Panc1 (cell line): ENCODE results near the gene ADO. TPM values are rescaled to one million over a fixed set of nuclear protein-coding genes. Genes with fewer than 3 reads are reported as not detected.

Source experiments
- ATAC-seq: fragments of 200-7000 bp; cut with Tn5 transposase; 2 replicates; pipeline ENCODE4 v1.9.1; 2020; ENCODE audit warnings: mild to moderate bottlenecking, moderate library complexity
- BruUV-seq: library from RNA; stranded (reverse); fragments of 400-500 nt; replicated peaks from 2 replicates; lab custom pipeline; 2021; lab: Mats Ljungman, UMichigan
- CTCF ChIA-PET: fragments of 300-600 bp; sonication (Branson Sonifier 250); formaldehyde crosslinking; loops from one replicate; lab custom pipeline; 2022; ENCODE audit warnings: antibody characterized with exemption; lab: Charles Lee
- POLR2A ChIA-PET: fragments of 300-600 bp; sonication (Branson Sonifier 250); formaldehyde crosslinking; loops from one replicate; lab custom pipeline; 2022; ENCODE audit warnings: antibody characterized with exemption; lab: Charles Lee
- DNase-seq: peaks from one replicate; pipeline ENCODE4 v3.0.0-alpha.2; 2010; ENCODE audit warnings: low read depth, low spot score
- H3K27ac ChIP-seq: 2 replicates; pipeline ENCODE4 v1.5.1; 2011; ENCODE audit warnings: mild to moderate bottlenecking, low read length, inconsistent platforms
- H3K27me3 ChIP-seq: fragments of 200-500 bp; sonication (Bioruptor generic); 2 replicates; pipeline ENCODE4 v1.6.0; 2014; ENCODE audit warnings: low read length, inconsistent platforms; ENCODE audit not compliant: control insufficient read depth, insufficient read depth
- H3K36me3 ChIP-seq: fragments of 200-500 bp; sonication (Bioruptor generic); 2 replicates; pipeline ENCODE4 v1.5.1; 2014; ENCODE audit warnings: inconsistent platforms, mild to moderate bottlenecking, low read length, moderate library complexity; ENCODE audit not compliant: control insufficient read depth, insufficient read depth
- H3K4me1 ChIP-seq: 2 replicates; pipeline ENCODE4 v1.5.1; 2011; ENCODE audit warnings: inconsistent platforms, mild to moderate bottlenecking, low read length, moderate library complexity; ENCODE audit not compliant: control insufficient read depth, insufficient read depth
- H3K4me3 ChIP-seq, 2 experiments: 2 replicates each; pipeline ENCODE4 v1.5.1; 2011 to 2012; ENCODE audit warnings: low read depth in 2 of 2, low read length in 2 of 2, mild to moderate bottlenecking in 2 of 2, inconsistent platforms in 1 of 2, moderate library complexity in 1 of 2
- H3K9me3 ChIP-seq: fragments of 200-500 bp; sonication (Bioruptor generic); 2 replicates; pipeline ENCODE4 v1.5.1; 2014; ENCODE audit warnings: low read depth, mild to moderate bottlenecking, inconsistent platforms, low read length, moderate library complexity; ENCODE audit not compliant: control insufficient read depth, insufficient read depth
- CTCF ChIP-seq: fragments of 450-650 bp; IDR thresholded peaks from 2 replicates; pipeline ENCODE4 v1.5.1; 2017; ENCODE audit warnings: mild to moderate bottlenecking
- POLR2AphosphoS5 ChIP-seq: IDR thresholded peaks from 2 replicates; pipeline ENCODE4 v1.6.1; 2012; ENCODE audit warnings: mild to moderate bottlenecking, low read depth, low read length, moderate library complexity
- SIN3A ChIP-seq: IDR thresholded peaks from 2 replicates; pipeline ENCODE4 v1.6.1; 2012; ENCODE audit warnings: low read depth, mild to moderate bottlenecking, low read length, moderate library complexity, borderline replicate concordance; ENCODE audit not compliant: insufficient read depth
- TCF7L2 ChIP-seq: IDR thresholded peaks from 2 replicates; pipeline ENCODE4 v1.6.1; 2011; ENCODE audit warnings: mild to moderate bottlenecking, low read depth, low read length, inconsistent platforms
- in situ Hi-C: cut with HindIII; loops from 2 replicates; pipeline ENCODE4 v1.10.0; 2016; ENCODE audit warnings: low sequenced_read_pairs, low pct_unique_long_range_greater_than_20kb
- intact Hi-C: fragments of 100-400 bp; cut with micrococcal nuclease; formaldehyde crosslinking; loops from one replicate; pipeline ENCODE4 v1.10.0; 2022; ENCODE audit not compliant: unreplicated experiment
- total RNA-seq: library from RNA; stranded (reverse); gene quantifications from one replicate; pipeline ENCODE4 v1.2.1, GENCODE V29; 2021; ENCODE audit not compliant: unreplicated experiment
- TF ChIP-seq, protein P1 (sequence below), 2 experiments: IDR thresholded peaks; 2 replicates each; pipeline ENCODE4 v1.6.1; 2011 to 2012; ENCODE audit warnings: low read depth in 2 of 2, control low read depth in 1 of 2, low read length in 1 of 2, mild to moderate bottlenecking in 1 of 2, moderate library complexity in 1 of 2; ENCODE audit not compliant: insufficient read depth in 1 of 2

ADO gene
- total RNA-seq, 1 experiment from 2014 or later = 24.9 TPM

- Histone ChIP-seq H3K4me1 (peaks cover 11% of the 10 kb centered on the region), H3K36me3 (no peaks in the 10 kb centered on the region), H3K4me3 (peak overlapping the region in 1 of 2 experiments; percentile 12; a peak in 1 of 4 replicates), H3K9me3 (no peaks in the 10 kb centered on the region), H3K27me3 (peaks cover 42% of the 10 kb centered on the region), H3K27ac (no peak overlapping the region)
- ChIA-PET CTCF (interaction anchor here (0.6 to 1.4 kb wide), 2 partner anchors 197 to 265 kb away, joined by 3 read pairs; no protein-coding TSS in a partner anchor), POLR2A (no interaction called here)
- TF ChIP-seq CTCF (no peak), POLR2AphosphoS5 (no peak), SIN3A (no peak), TCF7L2 (no peak)
- TF ChIP-seq, protein P1, sequence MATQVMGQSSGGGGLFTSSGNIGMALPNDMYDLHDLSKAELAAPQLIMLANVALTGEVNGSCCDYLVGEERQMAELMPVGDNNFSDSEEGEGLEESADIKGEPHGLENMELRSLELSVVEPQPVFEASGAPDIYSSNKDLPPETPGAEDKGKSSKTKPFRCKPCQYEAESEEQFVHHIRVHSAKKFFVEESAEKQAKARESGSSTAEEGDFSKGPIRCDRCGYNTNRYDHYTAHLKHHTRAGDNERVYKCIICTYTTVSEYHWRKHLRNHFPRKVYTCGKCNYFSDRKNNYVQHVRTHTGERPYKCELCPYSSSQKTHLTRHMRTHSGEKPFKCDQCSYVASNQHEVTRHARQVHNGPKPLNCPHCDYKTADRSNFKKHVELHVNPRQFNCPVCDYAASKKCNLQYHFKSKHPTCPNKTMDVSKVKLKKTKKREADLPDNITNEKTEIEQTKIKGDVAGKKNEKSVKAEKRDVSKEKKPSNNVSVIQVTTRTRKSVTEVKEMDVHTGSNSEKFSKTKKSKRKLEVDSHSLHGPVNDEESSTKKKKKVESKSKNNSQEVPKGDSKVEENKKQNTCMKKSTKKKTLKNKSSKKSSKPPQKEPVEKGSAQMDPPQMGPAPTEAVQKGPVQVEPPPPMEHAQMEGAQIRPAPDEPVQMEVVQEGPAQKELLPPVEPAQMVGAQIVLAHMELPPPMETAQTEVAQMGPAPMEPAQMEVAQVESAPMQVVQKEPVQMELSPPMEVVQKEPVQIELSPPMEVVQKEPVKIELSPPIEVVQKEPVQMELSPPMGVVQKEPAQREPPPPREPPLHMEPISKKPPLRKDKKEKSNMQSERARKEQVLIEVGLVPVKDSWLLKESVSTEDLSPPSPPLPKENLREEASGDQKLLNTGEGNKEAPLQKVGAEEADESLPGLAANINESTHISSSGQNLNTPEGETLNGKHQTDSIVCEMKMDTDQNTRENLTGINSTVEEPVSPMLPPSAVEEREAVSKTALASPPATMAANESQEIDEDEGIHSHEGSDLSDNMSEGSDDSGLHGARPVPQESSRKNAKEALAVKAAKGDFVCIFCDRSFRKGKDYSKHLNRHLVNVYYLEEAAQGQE (IDR thresholded peaks at IDR 0.05; ENCODE audit: insufficient read depth in 1 of 2, low read depth in 2 of 2, low read length in 1 of 2) = no peak
- no peak for ATAC-seq
- no TSS peak for BruUV-seq
- no peak for DNase-seq
- in situ Hi-C loops (no loop called here), intact Hi-C loops (loop anchor here (2.0 to 10.0 kb wide), 4 partner anchors 225 to 555 kb away; partner anchors contain the start of gene RTKN2)
Observed at GRCh38 chr10:62819141-62819920, 14.8 kb downstream of the ADO start.

DNA sequence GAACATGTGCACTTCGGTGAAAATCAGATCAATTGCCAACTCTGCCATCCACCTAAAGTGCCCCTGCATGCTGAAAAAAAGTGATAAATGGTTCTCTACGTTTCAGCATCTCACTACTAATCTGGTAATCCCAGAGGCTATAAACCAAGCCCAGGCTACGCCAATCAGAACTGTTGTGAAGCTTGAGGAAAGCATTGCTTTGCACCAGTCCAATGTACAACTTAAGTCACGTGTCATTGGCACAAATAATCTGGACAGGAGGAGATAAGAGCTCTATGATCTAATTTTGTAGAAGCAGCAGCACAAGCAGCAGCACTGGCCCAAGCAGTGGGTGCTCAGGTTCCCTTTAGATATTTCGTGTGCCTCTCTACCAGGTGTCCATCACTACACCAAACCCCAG, 16.1 kb downstream of the ADO start:
- no peaks in the 10 kb centered on the region for H3K9me3 ChIP-seq
- CTCF ChIA-PET = interaction anchor here (0.6 kb wide), 1 partner anchor 383 kb away, joined by 4 read pairs; no protein-coding TSS in a partner anchor
- POLR2A ChIA-PET = no interaction called here
- intact Hi-C loops = no loop called here
- BruUV-seq = no TSS peak
- peaks cover 8% of the 10 kb centered on the region; the same call in 1 of the 2 replicates for H3K4me1 ChIP-seq
- no peak overlapping the region for H3K27ac ChIP-seq
- in situ Hi-C loops = no loop called here
- no peak overlapping the region for H3K4me3 ChIP-seq
- H3K27me3 ChIP-seq = peaks cover 36% of the 10 kb centered on the region
- no peak for TF ChIP-seq SIN3A
- TF ChIP-seq POLR2AphosphoS5 = no peak
- no peak for TF ChIP-seq CTCF
- DNase-seq = no peak
- ATAC-seq = no peak
- H3K36me3 ChIP-seq = no peaks in the 10 kb centered on the region
